Measurements from ENCODE around the gene MYMK.

The MYMK gene

DNA sequence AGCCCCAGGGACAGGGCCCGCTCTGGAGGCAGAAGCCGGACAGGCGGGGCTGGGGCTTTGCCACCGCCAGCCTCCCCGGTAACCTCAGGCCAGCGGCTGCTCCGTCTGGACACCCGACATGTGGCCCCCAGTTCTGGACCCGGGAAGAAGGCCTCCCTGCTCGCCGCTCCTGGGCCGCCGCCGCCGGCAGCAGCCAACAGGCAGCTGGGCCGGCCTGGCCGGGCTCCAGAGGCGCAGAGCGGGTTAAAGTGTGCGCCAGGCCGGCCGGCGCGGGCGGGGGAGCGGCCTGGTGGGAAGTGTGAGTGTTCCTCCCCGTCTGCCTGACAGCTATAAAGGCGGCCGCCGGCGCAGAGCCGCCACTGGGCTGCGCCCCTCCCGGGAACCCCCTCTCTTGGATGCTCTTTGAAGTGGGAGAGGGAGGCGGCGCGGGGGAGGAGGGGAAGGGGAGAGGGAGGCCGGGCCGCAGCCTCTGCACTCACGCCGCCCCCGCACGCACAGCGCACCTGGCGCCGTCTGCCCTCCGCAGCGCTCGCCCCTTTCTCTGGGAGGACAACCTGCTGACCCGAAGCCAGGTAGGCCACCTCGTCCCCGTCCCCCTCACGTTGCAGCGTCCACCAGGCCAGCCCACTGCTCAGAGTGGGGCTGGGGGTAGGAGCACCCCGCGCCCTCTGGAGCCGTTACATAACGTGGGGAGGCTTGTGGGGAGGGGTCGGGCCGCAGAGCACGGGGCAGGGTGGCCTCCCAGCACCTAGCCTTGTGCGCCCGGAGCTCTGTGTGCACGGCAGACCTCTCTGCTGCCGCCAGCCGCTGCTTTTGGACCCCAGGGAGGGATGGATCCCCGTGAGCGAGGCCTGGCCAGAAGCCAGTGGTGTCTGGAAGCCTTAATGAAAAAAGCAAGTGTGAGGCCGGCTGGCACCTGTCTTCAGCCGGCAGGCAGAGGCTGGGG lies 9.9 kb upstream of the MYMK start, which contains the start of gene ADAMTSL2:
Gene ADAMTSL2, plus strand, starts transcription at position 359 of the 946 bp plus-strand sequence. CDS start 2,009 bp downstream, outside the sequence.
- H3K9me3 ChIP-seq (ENCODE audit: control insufficient read depth, low read length) = no peaks in the 10 kb centered on the region
- 9 to 14% methylated on average over 46 to 51 of the region's 70 CpGs for WGBS, 2 experiments (ENCODE audit: insufficient coverage in 2 of 2)
- H3K36me3 ChIP-seq (ENCODE audit: control insufficient read depth, insufficient read depth, low read length) = peaks cover 23% of the 10 kb centered on the region
- H3K4me3 ChIP-seq (ENCODE audit: extremely low read depth, insufficient read depth, low read length, poor library complexity, severe bottlenecking) = peak within 1 kb of the TSS; percentile 49
- peaks cover 44% of the 10 kb centered on the region for H3K4me1 ChIP-seq (ENCODE audit: control insufficient read depth, insufficient read depth, low read length, poor library complexity, severe bottlenecking)
- H3K27ac ChIP-seq (ENCODE audit: low read depth, low read length, severe bottlenecking) = peak within 1 kb of the TSS; percentile 29

DNA sequence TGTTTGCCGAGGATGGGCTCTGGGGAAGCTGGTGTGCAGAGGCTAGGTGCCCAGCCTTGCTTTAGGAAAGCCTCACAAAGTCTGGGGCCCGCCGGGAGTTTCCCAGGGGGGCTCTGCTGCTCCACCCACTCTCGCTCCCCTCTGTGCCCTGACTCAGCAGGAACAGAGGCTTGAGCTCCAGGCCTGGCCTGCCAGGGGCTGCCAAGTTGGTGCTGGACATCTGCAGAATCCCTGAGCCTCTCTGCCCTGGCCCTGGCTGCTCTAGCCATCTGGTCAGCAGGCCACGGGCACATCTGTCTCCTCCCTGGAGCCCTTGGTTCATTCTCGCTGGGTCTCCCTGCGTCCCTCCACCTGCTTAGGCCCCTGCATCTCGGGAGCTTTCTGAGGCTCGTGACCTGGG lies 9.1 kb upstream of the MYMK start:
- Histone ChIP-seq H3K36me3 (ENCODE audit: control insufficient read depth, insufficient read depth, low read length) (peaks cover 18% of the 10 kb centered on the region), H3K4me3 (ENCODE audit: extremely low read depth, insufficient read depth, low read length, poor library complexity, severe bottlenecking) (peak overlapping the region; percentile 49), H3K27ac (ENCODE audit: low read depth, low read length, severe bottlenecking) (peak overlapping the region; percentile 29), H3K9me3 (ENCODE audit: control insufficient read depth, low read length) (no peaks in the 10 kb centered on the region), H3K4me1 (ENCODE audit: control insufficient read depth, insufficient read depth, low read length, poor library complexity, severe bottlenecking) (peaks cover 44% of the 10 kb centered on the region)
- WGBS, 2 experiments (ENCODE audit: insufficient coverage in 2 of 2) = 67 to 69% methylated on average over 8 to 9 of the region's 9 CpGs

DNA sequence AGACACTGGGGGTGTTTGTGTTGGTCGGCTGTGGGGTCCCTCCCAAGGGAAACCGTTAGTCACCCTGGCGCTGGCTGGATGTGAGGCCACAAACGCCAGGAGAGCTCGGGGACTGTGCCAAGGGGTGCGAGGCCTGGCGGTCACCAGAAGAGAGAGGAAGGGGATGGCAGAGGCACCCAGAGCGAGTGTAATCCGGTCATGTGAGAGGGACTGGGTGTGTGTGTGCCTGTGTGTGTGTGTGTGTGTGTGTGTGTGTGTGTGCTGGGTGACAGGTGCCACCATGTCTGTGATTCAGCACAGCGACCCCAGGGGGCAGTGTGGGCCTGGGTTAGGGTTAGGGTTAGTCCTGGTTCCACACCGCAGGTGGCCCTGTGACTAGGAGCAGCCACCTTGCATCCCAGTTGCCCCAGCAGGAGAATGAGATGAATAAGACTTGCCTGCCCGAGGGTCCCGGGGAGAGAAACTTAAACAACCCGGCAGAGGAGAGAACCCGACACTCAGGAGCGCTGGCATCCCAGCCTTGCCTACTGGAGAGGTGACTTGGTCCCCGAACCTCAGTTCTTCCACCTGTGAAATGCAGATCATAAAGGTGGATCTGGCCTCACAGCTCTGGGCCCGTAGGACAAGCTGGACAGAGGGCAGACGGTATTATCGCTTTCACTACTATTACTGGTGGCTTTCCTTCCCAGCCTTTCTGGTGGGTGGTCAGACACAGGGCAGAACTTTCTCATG lies 8.3 kb upstream of the MYMK start:
- 71 to 74% methylated on average over 14 to 20 of the region's 20 CpGs for WGBS, 2 experiments (ENCODE audit: insufficient coverage in 2 of 2)
- Histone ChIP-seq H3K4me3 (ENCODE audit: extremely low read depth, insufficient read depth, low read length, poor library complexity, severe bottlenecking) (no peak overlapping the region), H3K36me3 (ENCODE audit: control insufficient read depth, insufficient read depth, low read length) (peaks cover 10% of the 10 kb centered on the region), H3K4me1 (ENCODE audit: control insufficient read depth, insufficient read depth, low read length, poor library complexity, severe bottlenecking) (peaks cover 47% of the 10 kb centered on the region), H3K9me3 (ENCODE audit: control insufficient read depth, low read length) (no peaks in the 10 kb centered on the region), H3K27ac (ENCODE audit: low read depth, low read length, severe bottlenecking) (no peak overlapping the region)

DNA sequence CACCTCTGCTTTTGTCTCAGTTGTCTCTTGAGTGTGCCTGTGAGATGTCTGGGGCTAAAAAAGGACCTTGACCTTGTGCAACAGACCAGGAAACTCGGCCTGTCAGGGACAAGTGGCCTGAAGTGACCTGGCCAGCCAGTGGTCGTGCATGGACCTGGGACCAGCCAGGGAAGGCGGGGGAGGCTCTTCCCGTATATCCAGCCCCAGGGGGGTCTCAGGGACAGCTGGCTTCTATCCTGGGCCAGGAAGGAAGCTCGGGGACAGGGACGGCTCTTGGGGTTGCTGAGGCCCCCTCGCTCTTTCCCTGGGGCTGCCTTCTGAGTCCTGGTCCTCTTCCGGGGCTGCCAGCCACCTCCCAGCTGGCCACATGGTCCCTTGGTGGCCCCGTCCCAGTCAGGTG lies 6.5 kb upstream of the MYMK start:
- Histone ChIP-seq H3K9me3 (ENCODE audit: control insufficient read depth, low read length) (no peaks in the 10 kb centered on the region), H3K4me3 (ENCODE audit: extremely low read depth, insufficient read depth, low read length, poor library complexity, severe bottlenecking) (no peak overlapping the region), H3K4me1 (ENCODE audit: control insufficient read depth, insufficient read depth, low read length, poor library complexity, severe bottlenecking) (peaks cover 55% of the 10 kb centered on the region), H3K36me3 (ENCODE audit: control insufficient read depth, insufficient read depth, low read length) (peaks cover 3% of the 10 kb centered on the region), H3K27ac (ENCODE audit: low read depth, low read length, severe bottlenecking) (no peak overlapping the region)
- WGBS, 2 experiments (ENCODE audit: insufficient coverage in 2 of 2) = 85 to 92% methylated on average over 8 to 9 of the region's 9 CpGs

DNA sequence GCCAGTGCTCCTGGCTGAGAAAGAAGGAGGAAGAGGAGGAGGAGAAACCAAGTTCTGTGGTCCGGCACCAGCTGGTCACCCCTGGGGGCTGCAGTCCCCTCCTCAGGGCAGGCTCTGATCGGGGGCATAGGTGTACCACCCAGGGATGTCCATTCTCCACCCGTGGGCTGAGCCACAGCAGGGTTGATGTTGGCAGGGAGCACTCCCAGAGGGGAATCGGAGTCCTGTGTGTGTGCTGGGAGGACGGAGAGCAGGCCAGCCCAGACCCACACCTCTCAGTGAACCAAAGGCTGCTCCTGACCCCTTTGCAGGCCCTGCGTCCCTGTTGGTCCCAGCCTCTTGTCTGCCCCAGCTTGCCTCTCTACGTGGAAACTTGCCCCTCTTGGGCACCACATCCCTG lies 5.1 kb upstream of the MYMK start:
- WGBS, 2 experiments (ENCODE audit: insufficient coverage in 2 of 2) = 90 to 91% methylated on average over 2 to 7 of the region's 7 CpGs
- Histone ChIP-seq H3K36me3 (ENCODE audit: control insufficient read depth, insufficient read depth, low read length) (no peaks in the 10 kb centered on the region), H3K4me1 (ENCODE audit: control insufficient read depth, insufficient read depth, low read length, poor library complexity, severe bottlenecking) (peaks cover 59% of the 10 kb centered on the region), H3K27ac (ENCODE audit: low read depth, low read length, severe bottlenecking) (no peak overlapping the region), H3K4me3 (ENCODE audit: extremely low read depth, insufficient read depth, low read length, poor library complexity, severe bottlenecking) (no peak overlapping the region), H3K9me3 (ENCODE audit: control insufficient read depth, low read length) (no peaks in the 10 kb centered on the region)

DNA sequence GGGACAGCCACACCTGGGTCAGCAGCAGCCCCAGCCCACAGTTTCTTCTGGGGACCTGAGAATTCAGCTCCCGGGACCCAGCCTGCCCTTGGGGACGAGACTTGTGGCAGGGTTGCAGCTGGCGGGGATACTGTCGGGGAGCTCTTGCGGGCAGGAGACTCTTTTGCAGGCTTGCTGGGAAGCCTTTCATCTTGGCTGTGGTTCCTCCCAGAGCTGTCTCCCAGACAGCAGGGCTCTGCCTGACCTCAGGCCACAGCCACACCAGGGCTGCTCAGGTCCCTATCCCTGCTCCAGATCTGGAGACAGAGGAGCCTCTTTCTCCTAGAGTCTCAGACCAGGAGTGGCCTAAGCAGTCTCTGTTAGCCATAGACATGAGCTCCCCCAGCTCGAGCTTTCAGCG lies 4.7 kb upstream of the MYMK start:
- H3K4me1 ChIP-seq (ENCODE audit: control insufficient read depth, insufficient read depth, low read length, poor library complexity, severe bottlenecking) = peaks cover 59% of the 10 kb centered on the region
- H3K9me3 ChIP-seq (ENCODE audit: control insufficient read depth, low read length) = no peaks in the 10 kb centered on the region
- H3K4me3 ChIP-seq (ENCODE audit: extremely low read depth, insufficient read depth, low read length, poor library complexity, severe bottlenecking) = no peak overlapping the region
- H3K27ac ChIP-seq (ENCODE audit: low read depth, low read length, severe bottlenecking) = no peak overlapping the region
- no peaks in the 10 kb centered on the region for H3K36me3 ChIP-seq (ENCODE audit: control insufficient read depth, insufficient read depth, low read length)
- WGBS, 2 experiments (ENCODE audit: insufficient coverage in 2 of 2) = 79 to 90% methylated on average over 7 of the region's 7 CpGs

DNA sequence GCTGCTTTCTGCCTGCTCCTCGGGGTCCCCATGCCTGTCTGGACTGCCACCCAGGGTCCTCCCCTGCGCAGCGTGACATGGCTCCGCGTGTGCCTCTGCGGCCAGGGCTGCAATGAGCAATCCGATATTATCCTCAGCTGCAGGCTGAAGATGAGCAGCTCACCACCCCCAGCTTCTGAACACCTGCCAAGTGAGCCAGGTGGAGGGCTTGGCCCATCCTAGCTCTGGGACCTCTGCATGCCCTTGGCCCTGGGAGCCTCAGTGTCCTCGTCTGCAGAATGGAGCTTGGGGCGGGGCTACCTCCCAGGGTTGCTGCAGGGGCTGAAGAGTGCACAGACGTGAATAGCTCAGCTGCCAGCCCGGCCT lies 4.1 kb upstream of the MYMK start:
- Histone ChIP-seq H3K9me3 (ENCODE audit: control insufficient read depth, low read length) (no peaks in the 10 kb centered on the region), H3K27ac (ENCODE audit: low read depth, low read length, severe bottlenecking) (no peak overlapping the region), H3K36me3 (ENCODE audit: control insufficient read depth, insufficient read depth, low read length) (no peaks in the 10 kb centered on the region), H3K4me3 (ENCODE audit: extremely low read depth, insufficient read depth, low read length, poor library complexity, severe bottlenecking) (no peak overlapping the region), H3K4me1 (ENCODE audit: control insufficient read depth, insufficient read depth, low read length, poor library complexity, severe bottlenecking) (peaks cover 56% of the 10 kb centered on the region)
- 82 to 94% methylated on average over 8 to 11 of the region's 11 CpGs for whole genome bisulfite sequencing, 2 experiments (ENCODE audit: insufficient coverage in 2 of 2)

GRCh38 chr9:133528001-133528875 lies 3.5 kb upstream of the MYMK start:
- H3K27ac ChIP-seq (ENCODE audit: low read depth, low read length, severe bottlenecking) = no peak overlapping the region
- no peak overlapping the region for H3K4me3 ChIP-seq (ENCODE audit: extremely low read depth, insufficient read depth, low read length, poor library complexity, severe bottlenecking)
- no peaks in the 10 kb centered on the region for H3K9me3 ChIP-seq (ENCODE audit: control insufficient read depth, low read length)
- no peaks in the 10 kb centered on the region for H3K36me3 ChIP-seq (ENCODE audit: control insufficient read depth, insufficient read depth, low read length)
- peaks cover 51% of the 10 kb centered on the region for H3K4me1 ChIP-seq (ENCODE audit: control insufficient read depth, insufficient read depth, low read length, poor library complexity, severe bottlenecking)
- WGBS, 2 experiments (ENCODE audit: insufficient coverage in 2 of 2) = 83 to 85% methylated on average over 16 to 20 of the region's 22 CpGs

DNA sequence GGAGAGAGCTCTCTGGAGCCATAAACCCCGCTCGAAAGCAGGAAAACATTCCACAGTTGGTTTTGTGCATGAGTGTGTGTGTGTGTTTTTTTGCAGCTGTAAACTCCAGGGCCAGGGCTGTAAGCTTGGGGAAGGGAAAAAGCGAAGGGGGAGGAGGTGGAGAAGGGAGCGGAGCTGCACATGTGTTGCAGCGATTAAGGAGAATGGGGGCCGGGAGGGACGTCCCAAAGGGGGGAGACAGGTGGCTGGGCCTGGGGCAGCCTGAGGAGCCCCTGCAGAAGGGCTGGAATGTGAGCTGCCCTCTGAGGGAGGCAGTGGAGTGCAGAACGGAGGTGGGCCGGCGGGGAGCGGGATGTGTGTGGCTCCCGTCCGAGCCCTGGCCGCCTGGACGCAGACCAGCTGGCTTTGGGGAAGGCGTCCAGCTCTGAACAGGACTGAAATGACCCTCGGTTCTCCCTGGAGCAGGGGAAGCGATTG lies 2.7 kb upstream of the MYMK start:
- Histone ChIP-seq H3K36me3 (ENCODE audit: control insufficient read depth, insufficient read depth, low read length) (no peaks in the 10 kb centered on the region), H3K27ac (ENCODE audit: low read depth, low read length, severe bottlenecking) (peak overlapping the region; percentile 62), H3K9me3 (ENCODE audit: control insufficient read depth, low read length) (no peaks in the 10 kb centered on the region), H3K4me1 (ENCODE audit: control insufficient read depth, insufficient read depth, low read length, poor library complexity, severe bottlenecking) (peaks cover 48% of the 10 kb centered on the region), H3K4me3 (ENCODE audit: extremely low read depth, insufficient read depth, low read length, poor library complexity, severe bottlenecking) (no peak overlapping the region)
- whole genome bisulfite sequencing, 2 experiments (ENCODE audit: insufficient coverage in 2 of 2) = 64 to 67% methylated on average over 12 to 18 of the region's 18 CpGs

DNA sequence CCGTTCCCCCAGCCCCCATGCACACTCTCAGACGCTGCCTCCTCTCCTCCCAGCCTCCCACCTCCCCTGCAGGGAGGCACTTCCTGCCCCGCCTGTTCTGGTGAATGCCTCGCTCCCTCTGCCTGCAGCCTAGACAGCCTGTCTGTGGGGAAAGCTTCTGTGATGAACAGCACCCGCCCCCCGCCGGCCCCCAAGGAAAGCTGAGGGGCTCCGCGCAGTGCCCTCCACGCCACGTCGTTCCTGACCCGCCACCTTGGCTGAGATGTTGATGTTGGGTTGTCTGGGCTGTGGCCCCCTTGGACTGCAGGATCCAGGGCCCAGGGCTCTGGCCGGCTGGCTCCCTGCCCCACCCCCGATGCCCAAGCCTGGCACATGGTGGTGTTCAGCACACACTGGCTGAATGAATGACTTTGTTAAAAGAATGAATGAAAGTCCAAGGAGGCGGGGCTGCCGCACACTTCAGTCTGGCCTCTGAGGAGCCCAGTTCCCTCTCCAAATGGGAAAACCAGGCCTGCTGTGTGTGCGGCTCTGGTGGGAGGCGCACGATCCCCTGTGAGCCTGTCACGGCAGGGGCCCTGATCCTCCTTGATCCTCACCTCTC lies 2.1 kb upstream of the MYMK start:
- Histone ChIP-seq H3K9me3 (ENCODE audit: control insufficient read depth, low read length) (no peaks in the 10 kb centered on the region), H3K4me1 (ENCODE audit: control insufficient read depth, insufficient read depth, low read length, poor library complexity, severe bottlenecking) (peaks cover 48% of the 10 kb centered on the region), H3K36me3 (ENCODE audit: control insufficient read depth, insufficient read depth, low read length) (no peaks in the 10 kb centered on the region), H3K4me3 (ENCODE audit: extremely low read depth, insufficient read depth, low read length, poor library complexity, severe bottlenecking) (no peak overlapping the region), H3K27ac (ENCODE audit: low read depth, low read length, severe bottlenecking) (peak overlapping the region; percentile 62)
- WGBS, 2 experiments (ENCODE audit: insufficient coverage in 2 of 2) = 35 to 42% methylated on average over 12 to 19 of the region's 21 CpGs
